ENCODE results near the gene CCDC24.

DNA sequence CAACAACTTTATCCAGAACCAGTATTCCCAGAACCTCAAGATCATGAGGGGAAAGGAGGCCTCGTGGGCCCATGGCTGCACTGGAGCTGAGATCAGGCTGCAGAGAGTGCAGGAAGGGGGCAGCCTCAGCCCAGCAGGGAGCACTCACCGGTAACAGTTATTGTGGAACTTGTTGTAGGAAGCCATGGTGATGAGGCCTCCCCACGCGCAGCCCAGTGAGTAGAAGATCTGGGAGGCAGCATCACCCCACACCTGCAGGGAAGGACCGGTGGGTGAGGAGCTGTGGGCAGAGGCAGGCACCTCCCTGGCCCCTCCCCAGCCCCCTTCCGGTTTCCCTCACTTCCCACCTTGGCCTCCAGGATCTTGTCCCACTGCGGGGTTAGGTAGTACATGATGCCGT lies 10.8 kb downstream of the CCDC24 start:
- TF ChIP-seq EP300 (IDR thresholded peaks at IDR 0.05) (no peak), MYC (IDR thresholded peaks at IDR 0.05; ENCODE audit: borderline replicate concordance, low read length) (no peak), CBX8 (IDR thresholded peaks at IDR 0.05) (no peak), CTCF (IDR thresholded peaks at IDR 0.05) (no peak), SMC3 (IDR thresholded peaks at IDR 0.05) (no peak), ZFP36 (IDR thresholded peaks at IDR 0.05; ENCODE audit: borderline replicate concordance, partially characterized antibody) (no peak), POLR2A (IDR thresholded peaks at IDR 0.05; ENCODE audit: low read length) (no peak), CEBPB (IDR thresholded peaks at IDR 0.05) (no peak), EHMT2 (IDR thresholded peaks at IDR 0.05; ENCODE audit: low read depth) (no peak), CHD2 (IDR thresholded peaks at IDR 0.05; ENCODE audit: low read length, partially characterized antibody) (no peak), FOSB (CRISPR knock-in tag; IDR thresholded peaks at IDR 0.05) (no peak)
- TF ChIP-seq, protein P1, sequence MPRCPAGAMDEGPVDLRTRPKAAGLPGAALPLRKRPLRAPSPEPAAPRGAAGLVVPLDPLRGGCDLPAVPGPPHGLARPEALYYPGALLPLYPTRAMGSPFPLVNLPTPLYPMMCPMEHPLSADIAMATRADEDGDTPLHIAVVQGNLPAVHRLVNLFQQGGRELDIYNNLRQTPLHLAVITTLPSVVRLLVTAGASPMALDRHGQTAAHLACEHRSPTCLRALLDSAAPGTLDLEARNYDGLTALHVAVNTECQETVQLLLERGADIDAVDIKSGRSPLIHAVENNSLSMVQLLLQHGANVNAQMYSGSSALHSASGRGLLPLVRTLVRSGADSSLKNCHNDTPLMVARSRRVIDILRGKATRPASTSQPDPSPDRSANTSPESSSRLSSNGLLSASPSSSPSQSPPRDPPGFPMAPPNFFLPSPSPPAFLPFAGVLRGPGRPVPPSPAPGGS (IDR thresholded peaks at IDR 0.05) = no peak
- TF ChIP-seq, protein P2, sequence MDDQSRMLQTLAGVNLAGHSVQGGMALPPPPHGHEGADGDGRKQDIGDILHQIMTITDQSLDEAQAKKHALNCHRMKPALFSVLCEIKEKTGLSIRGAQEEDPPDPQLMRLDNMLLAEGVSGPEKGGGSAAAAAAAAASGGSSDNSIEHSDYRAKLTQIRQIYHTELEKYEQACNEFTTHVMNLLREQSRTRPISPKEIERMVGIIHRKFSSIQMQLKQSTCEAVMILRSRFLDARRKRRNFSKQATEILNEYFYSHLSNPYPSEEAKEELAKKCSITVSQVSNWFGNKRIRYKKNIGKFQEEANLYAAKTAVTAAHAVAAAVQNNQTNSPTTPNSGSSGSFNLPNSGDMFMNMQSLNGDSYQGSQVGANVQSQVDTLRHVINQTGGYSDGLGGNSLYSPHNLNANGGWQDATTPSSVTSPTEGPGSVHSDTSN (IDR thresholded peaks at IDR 0.05) = no peak
